HepG2 (cell line): ENCODE measurements around the gene ABCC10. TPM values are rescaled to one million over a fixed set of nuclear protein-coding genes. Genes with fewer than 3 reads are reported as not detected.

Experiments
- ARNT2 ChIP-seq: sonication (generic); formaldehyde crosslinking; IDR thresholded peaks from 2 replicates; pipeline ENCODE4 v1.8.0; 2022; ENCODE audit warnings: mild to moderate bottlenecking, low read depth, missing genetic modification reagents, moderate library complexity
- ELF3 ChIP-seq: IDR thresholded peaks from 2 replicates; pipeline ENCODE4 v1.6.1; 2016; ENCODE audit warnings: missing genetic modification reagents, missing compliant biosample characterization
- EP300 ChIP-seq, 3 experiments: sonication (generic) in 1 of 3; formaldehyde crosslinking in 1 of 3; IDR thresholded peaks; 2 replicates each; pipeline versions ENCODE4 v1.5.1 to v1.6.1; 2011 to 2020; ENCODE audit warnings: low read depth in 2 of 3, low read length in 2 of 3, borderline replicate concordance in 1 of 3, improper control_type of control experiment in 1 of 3, mild to moderate bottlenecking in 1 of 3, missing genetic modification reagents in 1 of 3, moderate library complexity in 1 of 3
- KIAA2018 ChIP-seq: sonication (generic); formaldehyde crosslinking; IDR thresholded peaks from 2 replicates; pipeline ENCODE4 v1.5.0; 2020; ENCODE audit warnings: mild to moderate bottlenecking, missing genetic modification reagents, borderline replicate concordance
- KLF9 ChIP-seq: IDR thresholded peaks from 2 replicates; pipeline ENCODE4 v1.6.1; 2016; ENCODE audit warnings: low read depth
- MZF1 ChIP-seq: sonication (generic); formaldehyde crosslinking; IDR thresholded peaks from 2 replicates; pipeline ENCODE4 v1.8.1; 2023; ENCODE audit warnings: mild to moderate bottlenecking, missing genetic modification reagents, borderline replicate concordance
- PBX2 ChIP-seq: IDR thresholded peaks from 2 replicates; pipeline ENCODE4 v1.6.1; 2016; ENCODE audit warnings: control low read depth
- PRDM4 ChIP-seq: sonication (generic); formaldehyde crosslinking; IDR thresholded peaks from 2 replicates; pipeline ENCODE4 v1.9.0; 2021; ENCODE audit warnings: missing genetic modification reagents, borderline replicate concordance
- REPIN1 ChIP-seq: sonication (generic); formaldehyde crosslinking; IDR thresholded peaks from 2 replicates; pipeline ENCODE4 v1.8.0; 2022; ENCODE audit warnings: missing genetic modification reagents, low read depth, mild to moderate bottlenecking, borderline replicate concordance
- SETDB1 ChIP-seq: sonication (generic); formaldehyde crosslinking; IDR thresholded peaks from 2 replicates; pipeline ENCODE4 v1.5.1; 2020; ENCODE audit warnings: missing genetic modification reagents, mild to moderate bottlenecking, borderline replicate concordance
- SKI ChIP-seq: fragments of 450-650 bp; IDR thresholded peaks from one replicate; pipeline ENCODE4 v1.6.1; 2018; ENCODE audit warnings: mild to moderate bottlenecking; ENCODE audit not compliant: partially characterized antibody
- ZBTB3 ChIP-seq: sonication (generic); formaldehyde crosslinking; IDR thresholded peaks from 2 replicates; pipeline ENCODE4 v1.4.0; 2020; ENCODE audit warnings: low read depth, mild to moderate bottlenecking, moderate library complexity, missing genetic modification reagents, borderline replicate concordance
- ZBTB7B ChIP-seq: sonication (generic); formaldehyde crosslinking; IDR thresholded peaks from 2 replicates; pipeline ENCODE4 v1.4.0; 2020; ENCODE audit warnings: missing genetic modification reagents
- ZFP36L1 ChIP-seq: sonication (generic); formaldehyde crosslinking; IDR thresholded peaks from 2 replicates; pipeline ENCODE4 v1.8.0; 2022; ENCODE audit warnings: mild to moderate bottlenecking, missing genetic modification reagents, moderate library complexity
- ZNF441 ChIP-seq: sonication (generic); formaldehyde crosslinking; IDR thresholded peaks from 2 replicates; pipeline ENCODE4 v1.7.0; 2021; ENCODE audit warnings: missing genetic modification reagents, borderline replicate concordance
- ZNF543 ChIP-seq: sonication (generic); formaldehyde crosslinking; IDR thresholded peaks from 2 replicates; pipeline ENCODE4 v1.4.0; 2020; ENCODE audit warnings: mild to moderate bottlenecking, missing genetic modification reagents
- ZNF589 ChIP-seq: sonication (generic); formaldehyde crosslinking; conservative IDR thresholded peaks from 2 replicates; pipeline ENCODE4 v1.8.0; 2022; ENCODE audit warnings: mild to moderate bottlenecking, moderate library complexity, missing genetic modification reagents
- ZNF678 ChIP-seq: sonication (generic); formaldehyde crosslinking; IDR thresholded peaks from 2 replicates; pipeline ENCODE4 v1.4.0; 2020; ENCODE audit warnings: mild to moderate bottlenecking, missing genetic modification reagents
- polyA plus RNA-seq, 8 experiments: library from polyadenylated mRNA; depleted of rRNA in 3 of 8; stranded (reverse) in 7 of 8; unstranded in 1 of 8; fragments of >200 nt; fragmentation: Illumina TruSeq in 4 of 8; extraction: Trizol in 4 of 8; gene quantifications; 2 replicates each; pipeline versions ENCODE4 v1.2.1 to v1.2.3, GENCODE V29; 2011 to 2016; ENCODE audit warnings: low read depth in 4 of 8, missing spikeins in 1 of 8, mixed read lengths in 1 of 8; ENCODE audit not compliant: insufficient read depth in 1 of 8
- total RNA-seq, 5 experiments: library from RNA; depleted of rRNA; stranded (reverse); fragments of >200 nt; fragmentation: Illumina TruSeq; extraction: Trizol; gene quantifications; 2 replicates each; pipeline ENCODE4 v1.2.3, GENCODE V29; 2016; ENCODE audit warnings: low read depth in 1 of 5

Gene ABCC10
- total and polyA plus RNA-seq, 2 of the 13 experiments (the other 11 are each of a cell fraction or from before 2014, with no cell fraction given) = 16.0 to 24.3 TPM

DNA sequence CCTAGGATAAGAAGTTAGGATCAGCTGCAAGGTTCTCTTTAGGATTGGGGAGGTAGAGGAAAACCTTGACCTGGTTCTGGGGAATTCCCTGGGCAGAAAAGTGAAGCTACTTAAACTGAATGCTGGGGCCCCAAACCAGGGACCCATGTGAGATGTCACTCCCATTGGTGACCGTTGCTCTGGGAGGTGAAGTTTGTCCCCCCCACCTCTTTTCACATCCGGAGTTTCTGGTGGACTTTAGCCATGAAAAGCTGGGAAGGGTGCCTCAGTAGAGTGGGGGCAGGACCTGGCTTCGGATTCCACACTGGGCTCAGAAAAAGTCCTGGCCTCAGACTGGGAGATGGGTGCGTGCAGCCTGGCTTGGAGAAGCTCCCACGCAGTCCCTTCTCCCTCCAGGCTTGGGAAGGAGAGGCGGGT lies 63.2 kb downstream of the ABCC10 start (continued):
- TF ChIP-seq PRDM4 (CRISPR knock-in tag) = no peak
- TF ChIP-seq SETDB1 (CRISPR knock-in tag) = no peak
- TF ChIP-seq ZNF589 = no peak
- TF ChIP-seq KLF9 (CRISPR knock-in tag) = no peak; the same call in 1 of the 2 replicates
- no peak; the same call in 1 of the 2 replicates for TF ChIP-seq ZNF441 (CRISPR knock-in tag)
- TF ChIP-seq ELF3 = peak; percentile 75; the same call in 1 of the 2 replicates
- TF ChIP-seq MZF1 = no peak
- TF ChIP-seq PBX2 (CRISPR knock-in tag) = peak; percentile 64; the same call in 1 of the 2 replicates
- 0 out of 2 replicates have a peak, but pooled peaks have one; percentile 58 for TF ChIP-seq ARNT2 (CRISPR knock-in tag)
- TF ChIP-seq REPIN1 = no peak
- TF ChIP-seq KIAA2018 = no peak
- no peak for TF ChIP-seq ZNF678 (CRISPR knock-in tag)
- peak in 1 of 2 experiments; percentile 90; a peak in 2 of 4 replicates for TF ChIP-seq EP300 (IDR thresholded peaks at IDR 0.05; ENCODE audit: low read depth in 2 of 2, low read length in 2 of 2)
- TF ChIP-seq EP300 (CRISPR knock-in tag; IDR thresholded peaks at IDR 0.05; ENCODE audit: borderline replicate concordance) = no peak; the same call in 1 of the 2 replicates
- no peak; the same call in 1 of the 2 replicates for TF ChIP-seq ZBTB7B (CRISPR knock-in tag)
- TF ChIP-seq ZBTB3 = no peak
- peak; percentile 34 for TF ChIP-seq SKI
- no peak for TF ChIP-seq ZNF543 (CRISPR knock-in tag)
- 0 out of 2 replicates have a peak, but pooled peaks have one; percentile 32 for TF ChIP-seq ZFP36L1 (CRISPR knock-in tag)
